Panc1 (cell line): ENCODE results near the gene LRBA. TPM values are rescaled to one million over a fixed set of nuclear protein-coding genes. Genes with fewer than 3 reads are reported as not detected.

Experiments
- ATAC-seq: fragments of 200-7000 bp; cut with Tn5 transposase; 2 replicates; pipeline ENCODE4 v1.9.1; 2020; ENCODE audit warnings: mild to moderate bottlenecking, moderate library complexity
- BruUV-seq: library from RNA; stranded (reverse); fragments of 400-500 nt; replicated peaks from 2 replicates; lab custom pipeline; 2021; lab: Mats Ljungman, UMichigan
- CTCF ChIA-PET: fragments of 300-600 bp; sonication (Branson Sonifier 250); formaldehyde crosslinking; loops from one replicate; lab custom pipeline; 2022; ENCODE audit warnings: antibody characterized with exemption; lab: Charles Lee
- POLR2A ChIA-PET: fragments of 300-600 bp; sonication (Branson Sonifier 250); formaldehyde crosslinking; loops from one replicate; lab custom pipeline; 2022; ENCODE audit warnings: antibody characterized with exemption; lab: Charles Lee
- DNase-seq: peaks from one replicate; pipeline ENCODE4 v3.0.0-alpha.2; 2010; ENCODE audit warnings: low read depth, low spot score
- H3K27ac ChIP-seq: 2 replicates; pipeline ENCODE4 v1.5.1; 2011; ENCODE audit warnings: mild to moderate bottlenecking, low read length, inconsistent platforms
- H3K27me3 ChIP-seq: fragments of 200-500 bp; sonication (Bioruptor generic); 2 replicates; pipeline ENCODE4 v1.6.0; 2014; ENCODE audit warnings: low read length, inconsistent platforms; ENCODE audit not compliant: control insufficient read depth, insufficient read depth
- H3K36me3 ChIP-seq: fragments of 200-500 bp; sonication (Bioruptor generic); 2 replicates; pipeline ENCODE4 v1.5.1; 2014; ENCODE audit warnings: inconsistent platforms, mild to moderate bottlenecking, low read length, moderate library complexity; ENCODE audit not compliant: control insufficient read depth, insufficient read depth
- H3K4me1 ChIP-seq: 2 replicates; pipeline ENCODE4 v1.5.1; 2011; ENCODE audit warnings: inconsistent platforms, mild to moderate bottlenecking, low read length, moderate library complexity; ENCODE audit not compliant: control insufficient read depth, insufficient read depth
- H3K4me3 ChIP-seq, 2 experiments: 2 replicates each; pipeline ENCODE4 v1.5.1; 2011 to 2012; ENCODE audit warnings: low read depth in 2 of 2, low read length in 2 of 2, mild to moderate bottlenecking in 2 of 2, inconsistent platforms in 1 of 2, moderate library complexity in 1 of 2
- H3K9me3 ChIP-seq: fragments of 200-500 bp; sonication (Bioruptor generic); 2 replicates; pipeline ENCODE4 v1.5.1; 2014; ENCODE audit warnings: low read depth, mild to moderate bottlenecking, inconsistent platforms, low read length, moderate library complexity; ENCODE audit not compliant: control insufficient read depth, insufficient read depth
- POLR2AphosphoS5 ChIP-seq: IDR thresholded peaks from 2 replicates; pipeline ENCODE4 v1.6.1; 2012; ENCODE audit warnings: mild to moderate bottlenecking, low read depth, low read length, moderate library complexity
- REST ChIP-seq, 2 experiments: IDR thresholded peaks; 2 replicates each; pipeline ENCODE4 v1.6.1; 2011 to 2012; ENCODE audit warnings: low read depth in 2 of 2, control low read depth in 1 of 2, low read length in 1 of 2, mild to moderate bottlenecking in 1 of 2, moderate library complexity in 1 of 2; ENCODE audit not compliant: insufficient read depth in 1 of 2
- SIN3A ChIP-seq: IDR thresholded peaks from 2 replicates; pipeline ENCODE4 v1.6.1; 2012; ENCODE audit warnings: low read depth, mild to moderate bottlenecking, low read length, moderate library complexity, borderline replicate concordance; ENCODE audit not compliant: insufficient read depth
- TCF7L2 ChIP-seq: IDR thresholded peaks from 2 replicates; pipeline ENCODE4 v1.6.1; 2011; ENCODE audit warnings: mild to moderate bottlenecking, low read depth, low read length, inconsistent platforms
- in situ Hi-C: cut with HindIII; loops from 2 replicates; pipeline ENCODE4 v1.10.0; 2016; ENCODE audit warnings: low sequenced_read_pairs, low pct_unique_long_range_greater_than_20kb
- intact Hi-C: fragments of 100-400 bp; cut with micrococcal nuclease; formaldehyde crosslinking; loops from one replicate; pipeline ENCODE4 v1.10.0; 2022; ENCODE audit not compliant: unreplicated experiment
- total RNA-seq: library from RNA; stranded (reverse); gene quantifications from one replicate; pipeline ENCODE4 v1.2.1, GENCODE V29; 2021; ENCODE audit not compliant: unreplicated experiment
- TF ChIP-seq, protein P1 (sequence below): fragments of 450-650 bp; IDR thresholded peaks from 2 replicates; pipeline ENCODE4 v1.5.1; 2017; ENCODE audit warnings: mild to moderate bottlenecking

Gene LRBA
- total RNA-seq, 1 experiment from 2014 or later = 26.4 TPM

- intact Hi-C loops (no loop called here), in situ Hi-C loops (no loop called here)
- no TSS peak for BruUV-seq
- Histone ChIP-seq H3K4me1 (no peaks in the 10 kb centered on the region), H3K36me3 (no peaks in the 10 kb centered on the region), H3K4me3 (no peak overlapping the region), H3K27me3 (no peaks in the 10 kb centered on the region), H3K9me3 (no peaks in the 10 kb centered on the region), H3K27ac (no peak overlapping the region)
- CTCF ChIA-PET = no interaction called here
- TF ChIP-seq POLR2AphosphoS5 (no peak), SIN3A (no peak), REST (IDR thresholded peaks at IDR 0.05; ENCODE audit: insufficient read depth in 1 of 2, low read depth in 2 of 2, low read length in 1 of 2) (no peak)
- POLR2A ChIA-PET = no interaction called here
- DNase-seq (no peak), ATAC-seq (no peak)
These were observed 603.6 kb downstream of the LRBA start for GRCh38 chr4:150411520-150411919.

DNA sequence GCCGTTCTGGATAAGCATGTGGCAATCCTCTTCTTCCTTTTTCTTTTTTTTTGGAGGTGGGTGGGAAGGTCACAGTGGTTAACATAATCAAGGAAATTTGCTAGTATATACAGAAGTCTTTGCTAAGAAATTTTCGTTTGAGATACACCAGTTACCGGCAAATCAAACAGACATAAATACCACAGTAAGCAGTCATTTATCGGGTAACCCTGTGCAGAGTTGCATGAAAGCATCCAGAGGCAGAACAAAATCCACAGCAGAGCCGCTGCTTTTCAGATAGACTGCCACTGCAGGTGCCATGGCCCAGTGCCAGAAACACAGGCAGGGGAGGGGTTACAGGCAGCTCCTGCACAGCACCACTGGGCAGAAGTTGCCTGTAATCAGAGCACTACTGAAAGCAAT is 612.2 kb downstream of the LRBA start:
- Histone ChIP-seq H3K4me1 (no peaks in the 10 kb centered on the region), H3K27me3 (no peaks in the 10 kb centered on the region), H3K9me3 (no peaks in the 10 kb centered on the region), H3K4me3 (no peak overlapping the region), H3K27ac (no peak overlapping the region), H3K36me3 (no peaks in the 10 kb centered on the region)
- in situ Hi-C loops = no loop called here
- ChIA-PET CTCF (no interaction called here), POLR2A (no interaction called here)
- DNase-seq = no peak
- ATAC-seq = no peak
- BruUV-seq = no TSS peak
- TF ChIP-seq, protein P1, sequence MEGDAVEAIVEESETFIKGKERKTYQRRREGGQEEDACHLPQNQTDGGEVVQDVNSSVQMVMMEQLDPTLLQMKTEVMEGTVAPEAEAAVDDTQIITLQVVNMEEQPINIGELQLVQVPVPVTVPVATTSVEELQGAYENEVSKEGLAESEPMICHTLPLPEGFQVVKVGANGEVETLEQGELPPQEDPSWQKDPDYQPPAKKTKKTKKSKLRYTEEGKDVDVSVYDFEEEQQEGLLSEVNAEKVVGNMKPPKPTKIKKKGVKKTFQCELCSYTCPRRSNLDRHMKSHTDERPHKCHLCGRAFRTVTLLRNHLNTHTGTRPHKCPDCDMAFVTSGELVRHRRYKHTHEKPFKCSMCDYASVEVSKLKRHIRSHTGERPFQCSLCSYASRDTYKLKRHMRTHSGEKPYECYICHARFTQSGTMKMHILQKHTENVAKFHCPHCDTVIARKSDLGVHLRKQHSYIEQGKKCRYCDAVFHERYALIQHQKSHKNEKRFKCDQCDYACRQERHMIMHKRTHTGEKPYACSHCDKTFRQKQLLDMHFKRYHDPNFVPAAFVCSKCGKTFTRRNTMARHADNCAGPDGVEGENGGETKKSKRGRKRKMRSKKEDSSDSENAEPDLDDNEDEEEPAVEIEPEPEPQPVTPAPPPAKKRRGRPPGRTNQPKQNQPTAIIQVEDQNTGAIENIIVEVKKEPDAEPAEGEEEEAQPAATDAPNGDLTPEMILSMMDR = no peak
- no peak for TF ChIP-seq SIN3A
- no peak for TF ChIP-seq POLR2AphosphoS5
- no peak for TF ChIP-seq REST (IDR thresholded peaks at IDR 0.05; ENCODE audit: insufficient read depth in 1 of 2, low read depth in 2 of 2, low read length in 1 of 2)
- no peak for TF ChIP-seq TCF7L2
- intact Hi-C loops = no loop called here
